GM21786 (cell line): ENCODE data around the gene ARSJ.
"Not testable (repeated sequence)": the region's sequence is repeated elsewhere in the genome, so short reads cannot be mapped to it uniquely, and the experiment has no call there.

ENCODE experiments used
- ATAC-seq: cut with Tn5 transposase; IDR thresholded peaks from one replicate; pipeline ENCODE4 v1.9.1; 2021; ENCODE audit not compliant: unreplicated experiment

The ARSJ gene

GRCh38 chr4:113958766-113959538 lies 20.5 kb downstream of the ARSJ start:
- no peak for ATAC-seq

- no peak for ATAC-seq
Observed at GRCh38 chr4:113957956-113958355, 21.5 kb downstream of the ARSJ start.

DNA sequence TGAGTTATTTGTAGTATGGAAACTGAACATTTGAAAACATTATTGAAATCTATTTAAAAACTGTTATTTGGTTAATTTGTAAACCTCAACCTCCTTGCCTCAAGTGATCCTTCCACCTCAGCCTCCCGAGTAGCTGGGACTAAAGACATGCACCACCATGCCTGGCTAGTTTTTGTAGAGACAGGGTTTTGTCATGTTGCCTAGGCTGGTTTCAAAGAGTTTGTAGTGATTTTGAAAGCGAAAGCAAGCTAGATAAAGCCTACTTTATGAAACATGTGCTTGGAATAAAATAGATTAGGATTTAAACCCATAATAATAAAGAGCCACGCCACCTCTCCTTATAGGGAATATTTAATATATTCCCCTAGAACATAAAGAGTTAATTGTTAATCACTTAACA lies 23.5 kb downstream of the ARSJ start:
- ATAC-seq: peak; percentile 52

DNA sequence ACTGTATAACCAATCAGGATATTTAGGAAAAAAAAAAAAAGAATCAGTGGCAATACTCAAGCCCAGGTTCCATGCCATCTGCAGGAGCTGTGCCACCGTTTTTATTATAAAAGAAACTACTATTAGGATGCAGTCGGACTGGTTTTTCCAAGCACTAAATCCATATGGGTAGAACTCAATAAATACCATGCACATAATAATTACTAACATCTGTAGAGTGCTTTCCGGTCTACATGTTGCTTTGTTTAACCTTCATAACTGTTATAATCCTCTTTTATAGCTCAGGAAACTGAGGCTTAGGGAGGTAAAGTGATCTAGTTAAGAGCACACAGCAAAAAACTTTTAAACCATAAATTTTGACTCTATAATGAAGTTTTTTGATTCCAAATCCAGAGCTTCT lies 24.0 kb downstream of the ARSJ start:
- no peak for ATAC-seq

DNA sequence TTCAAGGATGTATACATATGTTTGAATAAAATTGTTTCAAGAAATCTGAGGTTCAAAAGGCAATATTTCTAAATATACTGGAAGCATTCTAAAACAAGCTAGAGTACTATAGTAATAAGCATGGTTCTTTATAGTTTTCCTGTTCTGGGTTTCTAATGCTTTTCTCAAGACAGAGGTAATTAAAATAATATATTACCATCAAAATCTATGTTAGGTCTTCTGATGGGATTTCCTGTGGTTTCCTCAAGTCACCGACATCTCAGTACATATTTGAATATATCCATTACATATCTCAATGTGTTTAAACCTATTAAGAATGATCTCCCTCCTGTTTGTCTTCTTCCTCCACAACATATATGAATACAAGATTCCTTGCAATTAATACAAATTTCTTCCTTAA lies 25.6 kb downstream of the ARSJ start:
- no peak for ATAC-seq

DNA sequence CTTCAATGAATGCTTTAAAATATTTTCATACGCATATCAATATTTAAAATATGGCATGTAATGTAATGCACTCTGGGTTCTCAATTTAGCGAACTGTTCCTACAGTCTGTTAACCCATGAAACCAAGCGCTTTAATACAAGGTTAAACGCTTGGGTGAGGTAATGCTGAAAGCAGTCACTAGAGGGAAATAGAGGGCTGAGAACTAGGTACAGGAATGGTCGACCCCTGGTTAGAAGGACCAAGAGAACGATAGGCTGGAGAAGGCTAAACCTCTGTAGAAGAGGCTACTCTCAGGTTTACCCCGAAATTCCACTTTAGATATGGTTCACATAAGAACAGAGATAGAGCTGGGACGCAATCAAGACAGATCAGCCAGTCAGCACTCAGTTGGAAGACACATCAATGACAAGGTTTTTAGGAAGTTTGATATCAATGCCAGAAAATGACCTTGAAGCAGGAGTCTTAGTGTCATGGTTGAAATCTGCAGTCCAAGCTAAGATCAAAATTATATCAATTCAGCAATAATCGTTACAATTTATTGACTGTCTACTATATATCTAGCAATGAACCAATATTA lies 26.9 kb downstream of the ARSJ start:
- peak; percentile 92 for ATAC-seq

DNA sequence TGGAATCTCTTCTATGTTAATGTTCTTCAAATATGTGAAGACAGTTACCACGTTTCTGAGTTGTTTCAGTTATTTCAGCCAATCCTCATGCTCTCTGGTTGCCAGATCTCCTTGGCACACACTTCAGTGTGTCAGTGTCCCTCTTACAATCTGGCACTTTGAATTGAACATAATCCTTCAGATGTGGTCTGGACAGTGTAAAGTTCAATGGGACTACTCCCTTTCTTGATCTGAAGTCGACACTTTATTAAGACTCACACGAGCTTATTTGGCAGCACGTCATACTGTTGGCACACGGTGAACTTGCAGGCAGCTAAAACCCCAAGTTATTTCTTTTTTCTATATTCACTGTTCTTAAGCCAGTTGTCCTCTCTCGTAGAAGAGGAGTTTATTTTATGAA lies 28.2 kb downstream of the ARSJ start:
- no peak for ATAC-seq

DNA sequence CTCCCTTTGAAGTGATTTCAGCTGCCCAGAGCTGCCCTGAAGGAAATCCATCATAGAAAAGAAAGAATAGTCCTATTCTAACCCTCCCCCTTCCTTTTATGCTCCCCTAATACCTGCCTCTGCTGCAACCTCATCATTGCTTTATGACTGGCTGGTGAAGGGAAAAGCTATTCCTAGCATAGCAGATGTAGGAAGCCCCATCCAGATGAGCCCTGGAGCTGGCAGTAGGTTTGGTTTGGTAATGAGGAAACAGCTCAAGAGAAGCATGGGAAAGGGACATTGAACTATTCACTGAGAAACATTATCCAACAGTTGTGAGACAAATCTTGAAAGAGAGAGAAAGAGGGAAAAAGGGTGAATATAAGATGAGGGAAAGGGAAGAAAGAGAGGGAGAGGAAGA lies 29.2 kb downstream of the ARSJ start:
- ATAC-seq: no peak

DNA sequence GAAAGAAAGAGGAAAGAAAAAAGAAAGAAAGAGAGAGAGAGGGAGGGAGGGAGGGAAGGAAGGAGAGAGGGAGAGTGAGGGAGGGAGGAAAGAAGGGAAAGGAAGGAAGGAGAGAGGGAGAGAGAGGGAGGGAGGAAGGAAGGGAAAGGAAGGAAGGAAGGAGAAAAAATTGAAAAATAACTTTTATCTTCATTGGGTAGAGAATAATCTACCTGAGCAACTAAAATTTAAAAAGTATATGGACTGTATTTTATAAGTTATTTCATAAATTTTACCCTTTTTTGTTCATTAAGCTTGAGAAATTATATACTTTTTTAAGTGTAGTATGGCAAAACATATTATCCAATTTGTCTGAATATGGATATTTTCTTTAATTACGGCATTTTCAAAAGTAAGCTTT lies 32.0 kb downstream of the ARSJ start:
- ATAC-seq: no peak

- ATAC-seq: no peak
Observed at GRCh38 chr4:113945906-113946305, 33.5 kb downstream of the ARSJ start.

DNA sequence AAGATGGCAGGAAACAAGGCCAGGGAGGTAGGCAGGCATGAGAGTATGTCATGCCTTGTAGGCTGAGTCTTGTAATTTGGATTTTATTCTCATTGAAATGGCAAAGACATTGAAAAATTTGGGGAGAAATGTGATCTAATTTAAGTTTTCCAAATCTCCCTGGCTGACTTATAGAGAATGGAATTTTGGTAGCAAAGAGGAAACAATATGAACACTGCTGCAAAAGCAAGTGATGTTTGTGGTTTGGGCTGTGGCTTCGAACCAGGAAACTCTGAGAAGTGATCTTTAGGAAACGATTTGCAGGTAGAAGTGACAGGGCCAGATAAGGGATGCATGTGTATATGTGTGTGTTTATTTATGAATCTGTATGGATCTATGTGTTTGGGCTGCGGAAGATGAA lies 35.6 kb downstream of the ARSJ start:
- no peak for ATAC-seq

GRCh38 chr4:113943085-113943484 lies 36.4 kb downstream of the ARSJ start:
- ATAC-seq: no peak

DNA sequence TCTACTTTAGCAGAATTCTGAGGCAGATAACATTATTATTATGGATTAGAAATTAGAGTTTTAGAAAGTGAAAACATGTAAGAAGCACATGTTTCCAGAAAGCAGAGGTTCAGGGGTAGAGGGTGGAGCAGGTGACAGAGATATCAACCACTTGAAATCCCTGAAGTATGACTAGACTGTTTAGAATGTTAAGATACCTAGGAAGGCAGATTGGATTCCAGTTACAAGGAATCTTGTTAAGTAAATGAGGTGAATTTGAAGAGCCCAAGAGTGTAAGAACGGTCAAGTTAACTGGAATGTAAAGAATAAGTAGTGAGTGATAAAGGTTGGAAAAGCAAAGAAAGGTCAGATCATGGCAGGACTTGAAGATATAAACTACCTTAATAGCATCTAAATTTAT lies 37.6 kb downstream of the ARSJ start:
- ATAC-seq: no peak

- ATAC-seq: not testable (repeated sequence)
Observed at GRCh38 chr4:113940103-113940502, 39.3 kb downstream of the ARSJ start.

GRCh38 chr4:113935190-113935589 lies 44.3 kb downstream of the ARSJ start:
- no peak for ATAC-seq

GRCh38 chr4:113924706-113925105 lies 54.7 kb downstream of the ARSJ start:
- ATAC-seq: not testable (repeated sequence)

GRCh38 chr4:113921089-113921794 lies 58.2 kb downstream of the ARSJ start:
- ATAC-seq: no peak

GRCh38 chr4:113919611-113920010 lies 59.8 kb downstream of the ARSJ start:
- ATAC-seq: no peak

GRCh38 chr4:113919145-113919544 lies 60.3 kb downstream of the ARSJ start:
- ATAC-seq: no peak

GRCh38 chr4:113908829-113909228 lies 70.6 kb downstream of the ARSJ start:
- no peak for ATAC-seq

GRCh38 chr4:113907559-113907958 lies 71.9 kb downstream of the ARSJ start:
- no peak for ATAC-seq

DNA sequence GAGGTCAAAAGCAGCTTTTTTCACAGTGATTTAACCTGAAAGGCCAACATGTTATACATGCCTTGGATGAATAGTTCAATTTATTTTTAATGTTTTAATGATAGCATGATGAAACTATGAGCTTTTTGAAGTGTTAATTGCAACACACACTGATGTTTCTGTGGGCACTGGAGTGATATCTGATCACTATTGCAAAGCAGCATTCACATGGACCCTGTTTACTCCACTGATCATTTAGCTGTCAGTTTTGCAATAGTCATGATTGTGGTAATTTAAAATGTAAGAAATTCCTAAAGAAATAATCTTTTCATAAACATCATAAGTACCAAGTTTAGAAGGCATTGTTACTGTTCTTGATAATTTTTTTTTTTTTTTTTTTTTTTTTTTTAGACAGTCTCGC lies 74.1 kb downstream of the ARSJ start:
- ATAC-seq: no peak
